HL-60/S4 treated with retinoic acid at 250 ng/mL for 4 days and 3 days (cell line): ENCODE results near the gene ZFR.

Experiments used
- in situ Hi-C: fragments of 300-500 bp; cut with MboI; formaldehyde crosslinking; loops from 2 replicates; pipeline ENCODE4 v1.7.0; 2022; ENCODE audit warnings: low sequenced_read_pairs

Gene ZFR

DNA sequence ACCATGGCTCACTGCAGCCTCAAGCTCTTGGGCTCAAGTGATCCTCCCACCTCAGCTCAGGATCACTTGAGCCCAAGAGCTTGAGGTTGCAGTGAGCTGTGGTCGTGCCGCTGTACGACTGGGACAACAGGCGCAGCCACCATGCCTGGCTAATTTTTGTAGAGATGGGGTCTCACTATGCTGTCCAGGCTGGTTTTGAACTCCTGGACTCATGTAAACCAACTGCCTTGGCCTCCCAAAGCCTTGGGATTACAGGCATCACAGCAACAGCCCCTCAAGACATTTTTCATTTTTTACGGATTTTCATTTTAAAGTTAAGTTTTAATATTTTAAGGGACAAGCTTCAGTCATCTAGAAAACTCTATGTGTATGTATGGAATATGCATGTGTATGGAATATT lies 78.9 kb downstream of the ZFR start:
- in situ Hi-C loops, result no loop called here

DNA sequence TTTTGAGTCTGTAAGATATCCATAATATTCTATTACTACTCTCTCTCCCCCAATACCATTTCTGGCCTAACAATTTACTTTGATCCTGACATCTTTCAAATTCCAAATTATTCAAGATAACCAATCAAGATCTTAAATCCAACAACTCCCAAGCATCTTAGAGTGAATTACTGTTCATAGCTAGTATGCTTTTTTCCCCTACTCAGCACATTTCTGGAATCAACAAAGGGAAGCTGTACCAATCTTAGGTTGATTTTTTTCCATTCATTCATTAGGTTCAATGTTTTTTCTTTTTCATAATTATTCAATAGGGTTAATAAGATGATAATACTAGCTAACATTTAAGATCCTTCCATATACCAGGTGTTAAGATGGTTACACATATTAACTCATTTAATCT lies 81.5 kb downstream of the ZFR start:
- in situ Hi-C loops, result no loop called here

DNA sequence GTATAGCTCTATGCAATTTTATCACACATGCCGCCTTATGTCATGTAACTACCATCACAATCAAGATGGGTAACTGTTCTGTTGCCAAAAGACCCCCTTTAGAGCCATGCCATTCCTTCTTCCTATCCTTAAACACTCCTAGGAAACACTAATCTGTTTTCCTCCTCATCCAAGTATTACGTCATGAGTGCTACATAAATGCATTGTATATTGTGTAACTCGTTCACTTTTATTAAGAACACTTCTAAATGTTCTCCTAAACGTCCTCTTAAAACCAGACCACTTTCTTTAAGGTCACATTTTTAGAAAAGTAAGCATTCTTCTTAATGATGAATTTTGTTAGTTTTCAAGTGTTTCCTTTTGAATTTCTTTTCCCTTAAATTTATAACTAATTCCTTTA lies 82.0 kb downstream of the ZFR start:
- in situ Hi-C loops, result no loop called here

DNA sequence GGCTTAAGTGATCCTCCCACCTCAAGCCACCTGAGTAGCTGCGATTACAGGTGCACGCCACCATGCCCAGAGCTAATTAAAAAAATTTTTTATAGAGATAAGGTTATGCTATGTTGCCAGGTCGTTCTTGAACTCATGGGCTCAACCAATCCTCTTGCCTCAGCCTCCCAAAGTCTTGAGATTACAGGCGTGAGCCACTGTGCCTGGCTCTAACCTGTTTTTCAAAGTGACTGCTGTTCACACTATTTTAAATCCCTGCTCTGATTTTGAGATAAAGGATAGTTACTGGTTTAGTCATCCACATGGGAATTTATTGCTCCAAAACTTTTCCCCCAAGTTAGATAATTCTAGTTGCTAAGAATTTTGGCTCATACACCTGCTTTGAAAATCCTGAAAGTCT lies 83.6 kb downstream of the ZFR start:
- in situ Hi-C loops, result no loop called here

DNA sequence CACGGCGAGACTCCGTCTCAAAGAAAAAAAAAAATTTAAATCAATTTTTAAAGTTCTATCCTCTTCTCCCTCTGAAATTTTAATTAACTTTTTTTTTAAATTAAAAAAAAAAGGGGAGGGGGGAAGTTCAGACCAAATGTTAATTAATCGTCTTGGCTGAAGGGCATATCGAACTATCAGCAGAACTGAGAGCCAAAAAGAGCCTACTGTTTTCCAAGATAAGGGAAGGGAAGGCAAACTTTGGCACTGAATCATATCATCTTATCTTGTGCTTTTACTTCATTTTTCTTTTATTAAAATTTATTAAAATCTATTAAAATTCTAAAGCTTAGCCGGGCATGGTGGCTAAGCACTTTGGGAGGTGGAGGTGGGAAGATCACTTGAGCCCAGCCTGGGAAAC lies 85.9 kb downstream of the ZFR start:
- in situ Hi-C loops, result no loop called here

DNA sequence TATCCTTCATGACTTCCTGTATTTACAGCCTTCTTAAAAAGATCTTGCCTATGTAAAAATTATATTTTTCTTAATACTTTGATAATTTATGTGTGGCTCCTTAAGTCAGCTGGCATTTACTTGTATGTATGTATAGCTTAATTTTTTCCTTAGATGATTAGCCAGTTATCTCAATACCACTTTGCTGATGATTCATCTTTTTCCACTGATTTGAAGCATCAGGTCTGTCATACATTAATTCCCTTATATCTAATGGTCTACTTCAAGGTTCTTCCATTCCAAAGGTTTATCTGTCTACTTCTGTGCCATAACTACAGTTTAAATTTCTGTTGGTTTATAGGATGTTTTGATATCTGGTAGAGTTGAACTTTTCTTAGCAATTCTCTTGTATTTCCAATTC lies 86.9 kb downstream of the ZFR start:
- in situ Hi-C loops, result no loop called here

DNA sequence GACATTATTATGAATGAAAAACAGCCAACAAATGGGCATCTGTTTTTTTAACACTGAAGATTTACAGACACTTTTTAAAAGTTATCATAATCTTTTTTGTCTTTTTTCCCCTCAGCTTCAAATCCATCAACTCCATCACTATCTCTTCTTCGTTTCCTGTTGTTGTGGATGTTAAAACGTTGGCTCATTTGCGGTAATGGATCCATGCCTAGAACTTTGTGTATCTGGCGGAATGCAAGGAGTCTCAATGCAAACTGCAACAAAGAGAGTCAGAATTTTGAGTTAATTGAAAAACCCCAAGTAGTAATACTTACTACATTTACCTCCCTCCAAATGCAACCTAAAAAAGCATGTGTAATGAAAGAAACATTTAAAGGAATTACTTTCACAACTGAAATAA lies 88.9 kb downstream of the ZFR start:
- in situ Hi-C loops, result no loop called here

DNA sequence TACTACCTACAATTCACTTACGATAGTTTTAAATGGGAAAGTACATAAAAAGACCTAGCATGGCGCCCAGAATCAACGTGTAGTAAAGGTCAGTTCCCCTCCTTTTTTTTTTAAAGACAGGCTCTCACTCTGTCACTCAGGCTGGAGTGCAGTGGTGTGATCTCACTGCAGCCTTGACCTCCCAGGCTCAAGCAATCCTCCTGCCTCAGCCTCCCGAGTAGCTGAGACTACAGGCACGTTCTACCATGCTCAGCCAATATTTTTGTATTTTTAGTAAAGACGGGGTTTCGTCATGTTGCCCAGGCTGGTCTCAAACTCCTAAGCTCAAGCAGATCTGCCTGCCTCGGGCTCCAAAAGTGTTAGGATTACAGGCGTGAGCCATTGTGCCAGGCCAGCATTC lies 91.1 kb downstream of the ZFR start:
- in situ Hi-C loops, result no loop called here

DNA sequence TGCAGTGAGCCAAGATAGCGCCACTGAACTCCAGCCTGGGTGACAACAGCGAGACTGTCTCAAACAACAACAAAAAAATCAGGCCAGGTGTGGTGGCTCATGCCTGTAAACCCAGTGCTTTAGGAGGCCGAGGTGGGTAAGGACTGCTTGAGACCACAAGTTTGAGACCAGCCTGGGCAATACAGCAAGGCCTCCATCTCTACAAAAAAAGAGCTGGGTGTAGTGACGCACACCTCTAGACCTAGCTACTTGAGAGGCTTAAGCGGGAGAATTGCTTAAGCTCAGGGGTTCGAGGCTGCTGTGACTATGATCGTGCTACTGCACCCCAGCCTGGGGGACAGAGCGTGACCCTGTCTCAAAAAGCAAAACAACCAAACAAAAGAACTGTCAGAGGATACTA lies 91.9 kb downstream of the ZFR start:
- in situ Hi-C loops, result no loop called here

DNA sequence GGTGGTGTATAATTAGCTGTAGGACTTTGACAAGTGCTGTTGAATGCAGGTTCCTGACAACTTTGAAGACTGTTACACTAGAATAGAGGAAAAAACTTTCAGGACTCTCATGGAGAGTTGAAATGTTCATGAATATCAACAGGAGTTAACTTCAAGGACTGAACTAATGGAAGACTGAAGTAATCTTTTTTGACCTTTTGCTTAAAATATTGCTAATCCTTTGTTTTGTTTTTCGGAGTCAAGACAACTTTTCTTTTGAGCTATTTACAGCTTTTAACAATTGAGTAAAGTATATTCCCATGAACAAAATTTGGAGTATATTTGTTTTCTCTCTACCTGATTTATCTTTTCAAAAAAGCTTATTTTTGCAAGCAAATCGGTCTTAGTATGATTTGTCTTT lies 97.7 kb downstream of the ZFR start:
- in situ Hi-C loops, result no loop called here

DNA sequence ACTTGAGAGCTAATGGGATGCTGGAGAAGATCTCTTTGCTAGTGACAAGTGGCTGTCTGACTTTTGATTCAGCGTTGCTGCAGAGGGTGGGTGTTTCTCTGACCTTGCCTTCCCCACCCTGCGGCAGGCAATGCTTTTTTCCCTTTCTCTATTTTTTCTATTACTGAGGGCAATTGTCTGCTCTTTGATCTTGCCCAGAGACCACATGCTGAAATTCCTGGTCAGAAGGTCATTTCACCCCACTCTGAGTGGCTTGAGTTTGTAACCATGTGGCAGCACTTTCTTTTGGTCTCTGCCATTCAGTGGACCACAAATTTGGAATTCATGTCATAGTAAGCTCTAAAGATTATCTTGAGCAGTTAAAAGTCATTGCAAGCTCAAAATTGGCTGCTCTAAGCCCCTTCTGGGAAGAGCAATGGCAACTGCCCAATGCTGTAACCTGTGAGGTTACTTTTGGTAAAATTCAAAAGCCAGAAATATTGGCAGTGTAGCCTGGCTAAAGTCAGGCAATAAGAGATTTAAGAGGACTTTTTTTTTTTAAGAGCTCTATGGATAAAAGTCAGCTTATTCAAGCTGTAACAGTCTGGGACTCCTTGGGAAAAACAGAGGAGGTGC lies 101.4 kb downstream of the ZFR start:
- in situ Hi-C loops, result no loop called here

DNA sequence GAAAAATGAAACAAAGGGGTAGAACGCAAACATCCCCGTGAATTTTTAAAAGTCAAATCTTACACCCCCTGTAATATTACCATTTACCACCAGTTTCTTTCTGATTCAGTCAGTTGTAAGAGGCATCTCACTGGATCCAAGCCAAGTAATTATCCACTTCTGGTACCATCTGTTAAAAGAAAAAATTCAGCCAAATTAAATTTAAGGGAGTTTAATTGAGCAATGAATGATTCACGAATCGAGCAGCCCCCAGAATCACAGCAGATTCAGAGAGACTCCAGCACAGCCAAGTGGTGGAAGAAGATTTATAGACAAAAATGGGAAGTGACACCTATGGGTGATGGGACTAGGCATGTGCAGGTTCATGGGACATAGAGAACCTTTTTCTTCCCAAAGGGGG lies 101.9 kb downstream of the ZFR start:
- in situ Hi-C loops, result no loop called here

DNA sequence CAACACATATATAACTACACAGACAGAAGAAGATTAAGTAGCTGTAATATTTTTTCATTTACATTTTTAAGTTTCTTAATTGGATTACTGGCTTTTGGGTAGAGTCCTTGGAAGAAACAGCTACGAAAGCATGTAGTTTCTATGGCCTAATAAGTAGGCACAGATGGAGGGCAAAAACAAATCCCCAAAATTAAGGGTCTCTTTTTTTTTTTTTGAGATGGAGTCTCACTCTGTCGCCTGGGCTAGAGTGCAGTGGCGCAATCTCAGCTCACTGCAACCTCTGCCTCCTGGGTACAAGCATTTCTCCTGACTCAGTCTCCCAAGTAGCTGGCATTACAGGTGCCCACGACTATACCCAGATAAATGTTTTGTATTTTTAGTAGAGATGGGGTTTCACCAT lies 104.7 kb downstream of the ZFR start:
- in situ Hi-C loops, result no loop called here

DNA sequence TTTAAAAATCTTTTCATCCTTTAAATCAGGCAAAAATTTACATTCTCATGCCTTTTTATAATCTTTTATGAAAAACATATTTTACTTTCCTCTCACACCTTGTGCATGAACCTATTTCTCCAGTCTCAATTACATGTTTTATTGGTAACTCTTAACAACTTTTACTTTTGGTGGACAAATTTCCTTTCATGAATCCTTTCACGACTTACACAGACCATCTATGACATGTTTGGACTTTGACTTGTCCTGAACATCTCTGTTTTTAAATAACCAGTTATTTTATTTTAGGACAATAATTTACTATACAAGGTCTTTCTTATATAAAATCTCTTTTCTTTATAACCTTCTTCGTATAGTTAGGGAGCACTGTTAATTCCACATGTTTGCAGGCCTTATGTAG lies 105.3 kb downstream of the ZFR start:
- in situ Hi-C loops, result no loop called here

DNA sequence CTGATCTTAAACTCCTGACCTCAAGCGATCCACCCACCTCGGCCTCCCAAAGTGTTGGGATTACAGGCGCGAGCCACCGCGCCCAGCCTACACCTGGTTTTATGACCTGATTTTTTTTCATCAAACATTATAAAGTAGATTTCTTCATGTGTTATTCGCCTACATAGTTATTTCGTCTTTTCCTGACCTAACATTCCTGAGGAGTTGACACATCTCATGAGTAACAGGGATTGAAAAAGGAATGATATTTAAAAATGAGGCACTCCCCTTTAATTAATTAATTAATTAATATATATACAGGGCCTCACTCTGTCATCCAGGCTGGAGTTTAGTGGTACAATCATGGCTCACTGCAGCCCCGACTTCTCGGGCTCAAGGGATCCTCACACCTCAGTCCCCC lies 111.6 kb downstream of the ZFR start:
- in situ Hi-C loops, result no loop called here

DNA sequence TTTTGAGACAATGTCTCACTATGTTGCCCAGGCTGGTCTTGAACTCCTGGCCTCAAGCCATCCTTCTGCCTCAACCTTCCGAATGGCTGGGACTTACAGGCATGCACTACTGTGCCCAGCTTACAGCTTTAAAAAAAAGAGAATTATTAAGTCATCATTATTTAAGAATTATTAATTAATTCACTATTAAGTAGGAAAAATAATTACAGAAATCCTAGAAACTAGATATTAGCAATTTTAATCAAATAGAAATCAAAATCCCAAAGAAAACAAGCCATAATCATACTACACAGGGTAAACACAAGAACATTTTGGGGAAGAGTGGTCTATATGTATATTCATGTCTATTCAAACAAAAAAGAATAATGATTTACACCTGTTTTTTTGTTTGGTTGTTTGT lies 112.2 kb downstream of the ZFR start:
- in situ Hi-C loops, result no loop called here

DNA sequence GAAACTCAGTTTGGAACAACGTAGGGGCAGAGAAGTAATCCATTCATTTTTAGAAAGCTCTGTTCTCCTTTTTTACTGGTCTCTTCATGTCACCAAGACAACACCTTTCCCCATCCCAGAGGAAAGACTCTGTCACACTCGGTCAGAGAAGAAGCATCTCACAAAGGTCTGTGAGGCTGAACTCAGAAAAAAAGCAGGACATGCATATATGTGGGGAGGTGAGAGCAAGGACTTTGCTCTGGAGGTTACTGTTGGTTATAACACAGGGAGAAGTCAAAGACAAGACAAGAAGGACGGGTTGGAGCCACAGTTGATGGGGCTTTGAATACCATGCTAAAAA lies 112.6 kb downstream of the ZFR start:
- in situ Hi-C loops, result no loop called here

DNA sequence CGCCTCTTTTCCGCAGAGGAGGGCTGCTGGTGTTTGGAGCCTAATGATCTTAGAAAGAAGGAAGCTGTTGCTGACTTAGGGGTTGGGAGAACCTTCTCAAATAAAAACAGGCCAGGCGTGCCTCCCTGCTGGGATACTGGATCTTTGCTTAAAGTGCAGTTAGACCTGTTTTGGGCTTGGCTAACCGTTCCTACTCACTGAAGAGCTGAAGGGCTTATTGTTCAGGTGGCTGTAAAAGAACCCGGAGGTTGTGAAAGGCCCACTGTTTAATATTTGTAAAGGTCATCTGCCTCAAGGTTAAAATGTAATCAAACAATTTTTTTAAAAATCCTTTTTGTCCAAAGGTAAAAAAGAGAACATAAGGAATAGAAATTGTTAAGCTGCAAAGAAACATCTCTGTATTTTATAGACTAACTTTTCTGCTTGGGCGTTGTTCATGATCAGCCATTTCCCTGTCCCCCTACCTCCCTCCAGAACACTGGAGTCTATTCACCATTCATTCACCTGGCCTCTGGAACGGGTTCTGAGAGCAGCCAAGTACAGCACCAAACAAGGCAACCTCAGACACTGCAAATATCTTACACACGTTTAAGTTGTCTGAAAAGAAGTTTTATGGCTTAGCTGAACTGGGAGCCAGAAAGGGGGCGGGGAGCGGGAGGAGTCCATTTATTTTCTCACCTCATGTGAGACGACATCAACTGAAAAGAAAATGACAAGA lies 113.2 kb downstream of the ZFR start:
- in situ Hi-C loops, result no loop called here

DNA sequence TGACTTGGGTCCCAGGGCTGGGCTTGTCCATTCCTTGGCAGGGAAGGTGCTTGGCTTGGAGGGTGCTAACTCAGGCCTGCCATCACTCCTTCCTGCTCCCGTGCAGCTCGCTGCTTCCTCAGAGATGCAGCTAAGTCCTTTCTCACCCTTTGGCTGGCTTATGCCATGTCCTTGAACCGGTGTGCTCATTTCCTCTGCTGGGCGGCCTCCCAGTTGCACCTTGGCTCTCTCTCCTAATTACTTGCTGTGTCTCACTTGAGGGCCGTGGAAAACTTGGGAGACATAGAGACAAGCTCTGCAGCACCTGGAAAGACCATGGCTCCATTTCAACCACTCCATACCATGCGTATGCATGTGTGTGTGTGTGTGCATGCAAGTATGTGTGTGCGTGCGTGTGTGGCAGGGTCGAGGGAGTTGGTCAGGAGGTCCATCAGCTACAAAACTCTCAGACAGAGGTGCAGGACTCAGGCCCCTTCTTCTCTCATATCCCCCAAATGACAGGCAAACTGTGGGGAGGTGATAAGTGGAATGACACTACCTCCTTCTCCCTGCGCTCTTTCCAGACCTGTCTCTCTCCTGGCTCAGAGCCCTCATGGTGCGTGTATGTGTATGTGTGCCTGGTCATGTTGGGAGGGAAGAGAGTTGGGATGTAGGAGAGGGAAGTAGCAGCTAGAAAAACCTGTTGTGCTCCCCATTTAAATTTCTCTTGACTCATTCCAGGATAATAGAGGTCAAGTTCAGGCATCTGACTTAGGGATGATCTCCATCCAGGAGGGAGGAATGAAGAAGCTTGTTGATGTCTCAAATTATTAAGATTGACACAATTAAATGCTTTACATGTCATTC lies 114.2 kb downstream of the ZFR start:
- in situ Hi-C loops, result no loop called here

DNA sequence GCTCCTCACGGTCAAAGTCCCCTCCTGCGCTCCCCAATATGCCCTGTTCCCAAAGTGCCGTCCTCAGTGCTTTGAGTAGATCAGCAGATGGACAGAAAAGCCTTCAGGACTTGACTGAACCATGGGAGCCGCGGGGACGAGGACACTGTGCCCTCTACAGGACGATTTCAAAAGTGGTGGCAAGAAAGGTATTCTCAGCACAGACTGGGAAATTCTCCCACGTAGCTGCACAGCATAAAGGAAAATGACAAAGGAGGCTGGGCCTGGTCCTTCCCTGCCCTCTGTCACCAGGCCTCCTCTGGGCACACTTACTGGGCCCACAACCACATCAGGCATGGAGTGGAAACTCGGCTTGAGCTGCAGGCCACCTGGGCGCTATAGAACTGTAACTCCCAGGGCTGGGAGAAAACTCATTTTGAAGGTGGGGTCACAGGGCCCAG lies 115.1 kb downstream of the ZFR start:
- in situ Hi-C loops, result no loop called here

DNA sequence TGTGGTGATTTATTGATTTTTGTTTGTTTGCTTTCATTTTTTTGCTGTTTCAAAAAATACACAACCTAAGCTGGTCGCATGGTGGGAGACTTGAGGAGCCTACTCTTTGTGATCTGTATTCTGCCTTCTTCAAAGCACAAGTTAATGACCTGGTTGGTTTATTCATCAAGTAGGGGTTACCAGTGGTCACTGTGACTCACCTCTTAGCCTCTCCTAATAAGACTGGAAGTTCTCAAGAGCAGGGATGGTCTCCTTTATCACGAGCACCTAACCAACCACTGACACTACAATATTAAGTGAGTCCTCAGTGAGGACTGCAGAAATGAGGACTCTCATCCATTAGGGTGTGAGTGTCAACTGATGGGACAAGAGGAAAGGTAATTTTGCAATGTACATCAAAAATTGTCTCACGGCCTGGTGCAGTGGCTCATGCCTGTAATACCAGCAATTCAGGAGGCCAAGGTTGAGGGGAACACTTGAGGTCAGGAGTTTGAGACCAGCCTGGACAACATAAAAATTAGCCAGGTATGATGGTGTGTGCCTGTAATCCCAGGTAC lies 118.2 kb downstream of the ZFR start:
- in situ Hi-C loops, result no loop called here

DNA sequence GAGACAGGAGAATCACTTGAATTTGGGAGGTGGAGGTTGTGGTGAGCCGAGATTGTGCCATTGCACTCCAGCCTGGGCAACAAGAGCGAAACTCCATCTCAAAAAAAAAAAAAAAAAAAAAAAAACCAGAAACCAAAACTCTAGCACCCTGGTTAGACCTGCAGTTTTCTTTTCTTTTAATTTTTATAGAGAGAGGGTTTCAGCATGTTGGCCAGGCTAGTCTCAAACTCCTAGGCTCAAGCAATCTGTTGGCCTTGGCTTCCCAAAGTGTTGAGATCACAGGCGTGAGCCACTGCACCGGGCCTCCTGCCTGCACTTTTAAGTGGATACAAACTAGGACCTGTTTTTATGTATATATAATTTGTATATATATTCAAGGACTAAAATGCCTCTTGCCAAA lies 118.9 kb downstream of the ZFR start:
- in situ Hi-C loops, result no loop called here
